CD4-positive, alpha-beta T cell treated with Interleukin-6 for 4 hours (primary cell): Measurements from ENCODE around the gene KRT76.
"Not testable (repeated sequence)": the region's sequence is repeated elsewhere in the genome, so short reads cannot be mapped to it uniquely, and the experiment has no call there.

Source experiments
- DNase-seq: peaks from one replicate; pipeline ENCODE4 v3.0.0-alpha.2; 2020; ENCODE audit warnings: mixed read lengths

The KRT76 gene

DNA sequence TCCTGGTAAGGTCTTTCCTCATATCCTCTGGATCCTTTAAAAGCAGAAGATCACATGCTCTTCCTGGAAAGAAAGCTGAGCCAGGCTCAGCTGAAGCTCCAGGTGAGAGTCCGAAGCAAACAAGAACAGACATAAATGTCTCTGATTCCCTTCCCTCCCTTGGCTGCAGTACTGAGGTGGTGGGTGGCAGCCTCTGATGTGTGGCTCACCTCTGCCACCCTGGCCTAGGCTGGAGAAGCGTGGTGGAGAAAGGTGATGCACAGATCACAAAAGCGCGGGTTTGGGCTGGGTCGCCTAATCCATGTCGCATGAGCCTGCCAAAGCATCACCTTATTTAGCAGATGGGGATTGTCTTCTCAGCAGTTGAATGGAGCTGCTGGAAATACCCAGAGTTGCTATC lies 2.8 kb upstream of the KRT76 start:
- no peak for DNase-seq

GRCh38 chr12:52778833-52779232 lies 1.7 kb upstream of the KRT76 start:
- DNase-seq: no peak

DNA sequence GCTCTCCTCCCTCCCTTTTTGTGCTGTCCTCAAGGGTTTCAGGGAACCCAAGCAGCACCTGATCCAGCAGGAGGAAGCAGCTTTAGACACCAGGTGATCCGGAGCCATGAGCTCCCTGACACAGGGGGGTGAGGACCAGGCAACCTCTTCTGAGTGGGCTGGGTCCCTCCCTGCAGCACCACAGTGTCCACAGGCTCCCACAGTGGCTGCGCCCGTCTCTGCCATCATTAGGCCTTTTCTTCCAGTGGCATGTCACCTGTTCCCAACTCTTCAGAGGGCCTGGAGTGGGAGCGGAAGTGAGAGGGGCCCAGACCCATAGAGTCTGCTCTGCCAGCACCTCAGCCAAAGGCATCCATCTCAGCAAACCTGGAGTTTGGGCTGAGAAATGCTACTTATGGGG lies 421 bp upstream of the KRT76 start:
- no peak for DNase-seq

- no peak for DNase-seq
These were observed 710 bp downstream of the KRT76 start for GRCh38 chr12:52776435-52776834.

DNA sequence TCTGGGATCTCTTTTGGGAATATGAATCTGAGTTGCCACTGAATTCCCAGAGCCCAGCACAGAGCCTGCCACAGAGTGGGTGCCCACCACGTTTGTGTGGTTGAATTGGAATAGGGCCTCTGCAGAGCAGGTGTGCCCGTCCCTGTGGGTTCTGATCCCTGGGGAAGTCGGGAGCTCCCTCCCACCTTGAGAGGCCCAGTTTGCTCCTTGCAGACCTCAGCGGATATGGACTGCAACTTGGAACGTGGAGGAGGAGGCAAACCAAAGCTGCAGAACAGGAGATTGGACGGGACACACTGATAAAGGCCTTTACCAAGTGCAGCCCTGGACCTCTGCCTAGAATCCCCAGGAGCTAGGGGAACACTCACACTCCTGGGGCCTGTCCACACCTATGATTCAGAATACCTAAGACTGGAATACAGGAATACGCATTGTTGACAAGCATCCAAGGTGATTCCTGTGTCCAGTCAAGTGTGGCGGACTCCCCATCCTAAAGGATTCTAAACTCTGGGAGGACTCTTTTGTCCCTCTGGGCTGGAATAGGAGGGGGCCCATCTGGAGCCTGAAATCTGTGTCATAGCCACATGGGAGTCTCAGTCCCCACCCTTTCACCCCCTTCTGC lies 2.4 kb downstream of the KRT76 start:
- no peak for DNase-seq

- DNase-seq: no peak
These were observed 4.4 kb downstream of the KRT76 start for GRCh38 chr12:52772772-52773171.

DNA sequence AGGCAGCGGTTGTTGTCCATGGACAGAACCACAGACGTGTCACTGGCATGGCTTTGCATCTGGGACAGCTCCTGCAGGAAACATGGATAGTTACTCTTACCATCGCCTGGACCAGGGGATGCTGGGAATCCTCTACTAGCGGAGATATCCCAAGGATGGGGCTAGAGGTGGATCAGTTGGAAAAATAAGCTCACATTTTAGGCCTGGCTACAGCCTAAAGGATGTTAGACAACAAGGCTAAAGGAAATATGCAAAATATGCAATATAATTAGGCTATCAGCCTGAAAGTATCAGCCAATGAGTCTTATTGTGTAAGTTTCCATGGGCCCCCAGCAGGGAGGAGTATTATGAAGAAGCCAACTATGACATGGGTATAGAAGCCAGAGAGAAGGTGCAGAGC lies 5.0 kb downstream of the KRT76 start:
- DNase-seq: no peak

GRCh38 chr12:52771505-52771904 lies 5.6 kb downstream of the KRT76 start:
- no peak for DNase-seq

DNA sequence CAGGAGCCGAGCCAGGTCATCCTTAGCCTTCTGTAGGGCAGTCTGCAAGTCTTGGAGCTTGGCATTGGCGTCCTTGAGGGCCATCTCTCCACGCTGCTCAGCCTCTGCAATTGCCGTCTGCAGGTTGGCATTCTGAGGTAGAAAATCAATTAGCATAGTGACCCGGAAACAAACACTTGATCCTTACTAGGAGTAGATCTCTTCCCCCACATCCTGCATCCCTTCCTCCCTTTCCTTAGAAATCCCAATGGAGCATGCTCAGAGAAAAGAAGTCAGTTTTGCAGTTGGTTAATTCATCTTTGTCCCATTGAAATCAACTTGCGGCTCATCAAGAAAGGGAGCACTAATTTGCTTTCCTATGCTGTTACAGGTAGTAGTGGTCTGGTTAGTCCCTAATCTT lies 6.1 kb downstream of the KRT76 start:
- DNase-seq: no peak

- no peak for DNase-seq
These were observed 7.2 kb downstream of the KRT76 start for GRCh38 chr12:52769946-52770345.

DNA sequence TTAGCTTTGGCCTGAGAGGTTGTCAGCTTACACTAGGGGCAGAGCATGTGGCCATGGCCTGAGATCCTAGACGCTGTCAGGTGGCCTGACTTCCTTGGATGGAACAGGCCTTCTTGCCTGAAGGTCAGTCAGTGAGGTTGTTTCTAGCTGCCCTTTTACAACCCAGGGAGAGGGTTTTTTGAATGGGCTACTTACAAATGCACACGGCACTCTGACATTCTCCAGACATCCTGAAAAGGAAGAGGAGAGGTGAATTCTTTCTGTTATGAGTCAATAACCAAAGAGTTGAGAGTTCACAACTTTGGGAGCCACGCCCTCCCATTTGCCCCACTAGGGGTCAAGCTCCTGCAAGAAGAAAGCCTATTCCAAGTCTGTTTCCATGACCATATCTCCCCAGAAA lies 7.8 kb downstream of the KRT76 start:
- no peak for DNase-seq

GRCh38 chr12:52768479-52769200 lies 8.5 kb downstream of the KRT76 start:
- no peak for DNase-seq

- no peak for DNase-seq
These were observed 9.7 kb downstream of the KRT76 start for GRCh38 chr12:52767427-52767826.

- DNase-seq: no peak
These were observed 10.1 kb downstream of the KRT76 start for GRCh38 chr12:52767020-52767379.

DNA sequence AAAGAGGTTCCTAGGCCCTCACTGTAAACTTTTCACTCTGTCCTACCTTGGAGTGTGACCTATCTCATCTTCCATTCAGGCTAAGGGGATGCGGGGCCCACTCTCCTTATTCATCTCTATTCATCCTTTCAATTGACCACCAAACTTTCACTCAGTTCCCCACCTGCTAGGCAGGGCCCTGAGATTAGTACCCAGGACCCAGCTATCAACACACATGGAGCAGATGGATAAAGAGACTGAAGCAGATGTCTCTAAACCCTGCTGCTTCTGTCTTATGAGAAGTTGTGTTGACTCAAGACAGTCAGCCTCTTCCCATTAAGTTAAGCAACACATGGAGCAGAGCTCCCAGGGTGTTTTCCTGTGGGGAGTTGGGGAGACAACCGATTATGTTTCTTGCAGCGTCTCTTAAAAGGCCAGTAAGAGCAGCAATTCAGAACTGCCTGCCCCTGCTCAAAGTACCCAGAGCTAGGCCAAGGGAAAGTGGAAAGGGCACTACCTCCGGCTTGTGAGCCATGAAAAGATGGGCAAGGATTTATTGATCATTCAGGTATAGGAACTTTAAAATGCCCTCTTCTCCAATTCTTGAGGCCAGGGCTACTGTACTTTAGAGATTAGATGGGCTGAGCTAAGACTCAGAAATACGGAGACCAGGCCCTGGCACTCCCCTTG lies 10.7 kb downstream of the KRT76 start:
- no peak for DNase-seq

DNA sequence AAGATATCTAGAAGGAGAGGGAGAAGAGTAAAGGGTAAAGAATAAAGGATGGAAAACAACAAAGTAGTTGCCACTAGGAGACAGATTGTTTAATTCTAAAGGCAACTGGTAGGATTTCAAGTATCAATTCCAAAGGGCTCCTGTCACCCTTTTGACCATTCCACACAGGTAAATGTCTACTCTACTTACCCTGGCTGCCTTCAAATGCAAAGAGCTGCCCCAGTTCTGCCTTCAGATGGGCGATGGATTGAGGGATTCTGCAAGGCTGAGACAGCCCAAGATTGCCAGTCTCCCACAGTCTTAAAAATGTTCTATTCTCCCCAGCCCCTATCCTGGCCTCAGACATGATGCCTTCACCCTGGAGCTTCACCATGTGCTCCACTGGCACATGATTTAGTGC lies 11.4 kb downstream of the KRT76 start:
- no peak for DNase-seq

DNA sequence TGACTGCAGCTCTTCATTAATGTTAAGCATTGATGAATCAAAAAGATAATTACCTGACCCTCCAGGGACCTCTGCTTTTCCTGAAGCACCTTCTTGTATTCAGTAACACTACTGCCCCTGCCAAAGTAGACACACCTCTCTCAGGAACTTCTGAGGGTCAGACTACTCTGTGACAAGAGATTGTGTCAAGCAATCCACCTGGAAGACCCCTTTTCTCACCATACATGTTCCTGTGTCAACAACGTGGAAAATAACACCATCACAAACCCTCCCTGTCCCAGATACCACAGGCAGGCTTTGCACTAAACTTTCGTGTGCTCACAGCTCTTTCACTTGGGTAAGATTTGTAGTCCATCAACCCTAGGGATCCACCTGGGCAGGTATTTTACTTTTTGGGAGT lies 13.2 kb downstream of the KRT76 start:
- no peak for DNase-seq

DNA sequence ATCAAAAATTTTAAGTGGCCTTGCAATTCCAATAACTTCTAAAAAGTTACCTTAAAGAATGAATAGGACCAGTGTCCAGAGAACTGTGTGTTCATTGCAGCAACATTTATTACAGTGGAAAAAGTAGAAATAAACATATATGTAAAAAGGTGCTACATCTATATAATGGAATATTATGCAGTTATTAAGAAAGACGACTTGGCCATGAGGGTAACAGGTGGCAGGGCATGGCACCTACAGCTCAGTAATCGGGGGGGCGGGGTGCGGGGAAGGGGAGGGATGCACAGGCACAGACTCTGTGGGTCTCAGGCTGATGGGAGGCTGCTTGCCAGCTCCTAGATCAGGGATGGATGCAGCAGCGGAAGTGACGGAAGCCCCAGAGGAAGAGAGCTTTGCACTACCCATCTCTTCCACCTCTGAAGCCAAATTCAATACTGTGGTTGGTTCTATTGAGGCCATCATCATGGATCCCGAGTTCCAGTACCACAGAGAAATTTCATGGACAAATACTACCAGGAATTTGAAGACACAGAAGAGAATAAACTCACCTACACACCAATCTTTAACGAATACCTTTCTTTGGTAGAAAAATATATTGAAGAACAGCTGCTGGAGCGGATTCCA lies 14.0 kb downstream of the KRT76 start:
- DNase-seq: no peak

DNA sequence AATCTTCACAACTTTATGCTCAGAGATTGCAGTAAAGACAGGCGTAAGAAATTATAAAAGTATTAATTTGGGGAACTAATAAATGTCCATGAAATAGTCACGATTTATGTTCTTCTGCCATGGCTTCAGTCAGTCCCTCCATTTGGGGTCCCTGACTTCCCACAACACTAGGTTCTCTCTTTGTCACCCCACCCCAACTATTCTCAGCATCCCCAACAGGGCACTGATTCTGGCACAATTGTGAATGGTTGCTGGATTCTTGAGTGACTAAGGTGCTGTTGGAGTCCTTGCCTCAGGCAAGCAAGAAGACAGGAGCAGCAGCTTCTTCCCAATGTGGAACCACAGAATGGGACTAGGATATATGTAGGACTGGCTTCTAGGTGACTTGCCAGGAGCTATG lies 15.3 kb downstream of the KRT76 start:
- no peak for DNase-seq

GRCh38 chr12:52761218-52761617 lies 15.9 kb downstream of the KRT76 start:
- DNase-seq: not testable (repeated sequence)

DNA sequence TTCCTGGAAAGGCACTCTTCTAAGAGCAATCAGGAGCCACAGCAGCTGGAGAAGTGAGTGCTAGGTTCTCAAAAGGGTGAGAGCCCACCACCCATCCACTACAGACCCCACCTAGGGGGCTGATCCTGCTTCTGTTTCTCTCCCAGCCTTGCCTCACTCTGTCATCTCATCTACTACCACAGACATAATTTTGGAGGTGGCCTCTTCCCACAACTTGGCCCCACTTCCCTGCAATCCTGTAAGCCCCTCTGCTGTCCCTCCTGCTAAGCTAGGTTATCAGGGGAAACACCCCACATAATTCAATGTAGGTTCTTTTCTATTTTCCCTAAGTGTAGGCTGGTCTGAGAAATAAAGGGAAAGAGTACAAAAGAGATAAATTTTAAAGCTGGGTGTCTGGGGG lies 16.5 kb downstream of the KRT76 start:
- no peak for DNase-seq

DNA sequence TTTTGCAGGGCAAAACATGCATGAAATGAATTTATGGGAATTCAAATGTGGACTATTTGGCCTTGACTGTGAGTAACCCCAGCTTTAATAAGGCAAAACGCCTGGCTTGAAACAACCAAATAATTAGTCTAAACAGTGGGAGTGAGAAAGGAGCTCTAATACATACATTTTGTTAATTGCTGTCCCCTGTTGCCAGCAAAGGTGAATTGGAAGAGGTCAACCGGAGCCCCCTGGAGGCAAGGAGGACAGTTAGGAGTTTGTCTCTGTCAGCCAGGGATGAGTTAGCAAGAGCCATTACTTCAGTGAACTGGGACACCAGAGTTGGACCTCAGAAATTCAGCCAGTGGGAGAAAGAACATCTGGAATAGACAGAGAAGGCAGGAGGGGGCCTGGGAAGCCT lies 17.4 kb downstream of the KRT76 start:
- DNase-seq: no peak

- DNase-seq: no peak
These were observed 17.9 kb downstream of the KRT76 start for GRCh38 chr12:52759218-52759617.
